Measurements from ENCODE around the gene MTX1. TPM values are rescaled to one million over a fixed set of nuclear protein-coding genes. Genes with fewer than 3 reads are reported as not detected.

MTX1 gene
- total and polyA plus RNA-seq, 9 of the 15 experiments (the other 6 are each of a cell fraction or from before 2014, with no cell fraction given), result 29.1 to 98.4 (median 66.9) TPM

GRCh38 chr1:155192346-155193274 is 15.9 kb upstream of the MTX1 start (continued):
- no peak for TF ChIP-seq ZNF280B (CRISPR knock-in tag; IDR thresholded peaks at IDR 0.05)
- no peak for TF ChIP-seq SIN3A (IDR thresholded peaks at IDR 0.05; ENCODE audit: borderline replicate concordance in 2 of 2, control insufficient read depth in 1 of 2, low read depth in 2 of 2, low read length in 2 of 2)
- TF ChIP-seq ETS2 (tag; IDR thresholded peaks at IDR 0.05; ENCODE audit: borderline replicate concordance, poor library complexity, severe bottlenecking), result no peak

DNA sequence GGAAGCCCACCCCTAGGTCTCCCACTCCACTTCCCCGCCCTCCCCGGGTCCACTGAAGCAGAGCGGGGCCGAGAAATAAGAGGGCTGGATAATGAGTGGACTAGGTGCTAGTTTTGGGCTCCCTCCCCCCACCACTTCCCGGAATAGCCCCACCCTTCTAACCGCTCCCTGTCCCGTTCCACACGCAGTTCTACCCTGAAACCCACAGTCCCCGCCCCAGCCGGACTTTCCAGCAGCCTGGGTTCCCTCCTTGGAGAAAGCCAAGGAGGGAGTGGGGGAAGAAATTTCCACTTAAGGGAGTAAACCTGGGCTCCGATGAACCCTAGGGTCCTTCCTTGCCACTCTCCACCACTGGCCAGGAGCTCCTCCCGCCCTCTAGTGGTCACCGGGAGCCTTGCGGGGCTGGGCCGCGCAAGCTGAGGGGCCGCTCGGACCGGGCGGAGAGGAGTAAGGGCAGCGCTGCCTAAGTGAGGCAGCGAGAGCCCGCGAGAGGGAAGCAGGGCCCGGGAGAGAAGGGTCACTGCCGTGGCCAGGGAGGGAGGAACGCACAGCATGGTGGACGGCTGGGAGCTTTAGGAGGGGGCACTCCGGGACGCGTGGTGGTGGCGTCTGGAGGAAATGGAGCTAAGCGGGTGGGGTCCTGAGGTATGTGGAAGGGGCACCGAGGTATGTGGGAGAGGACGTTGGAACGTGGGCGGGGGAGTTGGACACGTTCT is 15.1 kb upstream of the MTX1 start:
- BruUV-seq (replicated peaks), result no TSS peak
- intact Hi-C loops (cut with micrococcal nuclease) (loop anchor here (1.0 kb wide), 2 partner anchors 17 to 34 kb away; no protein-coding TSS in a partner anchor), in situ Hi-C loops (cut with MboI) (no loop called here)
- peak overlapping the region; percentile 100 for H3K27ac ChIP-seq (ENCODE audit: extremely low read depth, low read depth, low read length)
- H3K9me3 ChIP-seq (replicated peaks; ENCODE audit: control insufficient read depth, insufficient read depth, low read depth, low read length), result no peaks in the 10 kb centered on the region
- peaks cover 29% of the 10 kb centered on the region; the same call in 2 of the 3 replicates for H3K36me3 ChIP-seq (ENCODE audit: control insufficient read depth, insufficient read depth, low read length)
- H3K4me1 ChIP-seq (replicated peaks in 1 of 2; ENCODE audit: control insufficient read depth in 2 of 2, insufficient read depth in 2 of 2, low read length in 2 of 2), result peaks cover 19 to 48% of the 10 kb centered on the region in 2 experiments
- H3K79me2 ChIP-seq (ENCODE audit: control insufficient read depth, insufficient read depth, low read length), result peaks cover 30% of the 10 kb centered on the region
- no peaks in the 10 kb centered on the region for H3K27me3 ChIP-seq (ENCODE audit: control insufficient read depth in 2 of 2, insufficient read depth in 2 of 2, low read length in 2 of 2)
- 0% methylated on average over 26 of the region's 38 CpGs for WGBS (ENCODE audit: insufficient coverage, low coverage, missing lambda C conversion rate)
- no peaks in the 10 kb centered on the region for H3K9me1 ChIP-seq (ENCODE audit: control insufficient read depth, insufficient read depth, low read length)
- no peaks in the 10 kb centered on the region for H4K20me1 ChIP-seq (replicated peaks; ENCODE audit: control insufficient read depth, insufficient read depth, low read length)
- H3K4me3 ChIP-seq, result peak overlapping the region; percentile 69
- H3K9ac ChIP-seq (ENCODE audit: insufficient read depth in 1 of 2, low read depth in 2 of 2, low read length in 2 of 2), result peak overlapping the region; percentile 98 to 99
- ChIA-PET CTCF (ENCODE audit: low intra/inter-chr PET ratio) (interaction anchor here (0.8 to 1.1 kb wide), 3 partner anchors 17 to 21 kb away, joined by 3 read pairs; partner anchors contain the start of gene KRTCAP2), POLR2A (interaction anchor here (0.6 to 2.0 kb wide), 15 partner anchors 9 to 321 kb away, joined by 3 to 12 read pairs (median 3); partner anchors contain the start of genes KRTCAP2 and MTX1)
- peak; percentile 93 for ATAC-seq
- peak; percentile 97 for FAIRE-seq
- peak overlapping the region; percentile 97 for H3K4me2 ChIP-seq (ENCODE audit: insufficient read depth, low read length)
- peak; percentile 86 to 94 (median 89) for DNase-seq (ENCODE audit: extremely low read depth in 1 of 4, low spot score in 3 of 4)
- H2AFZ ChIP-seq (ENCODE audit: low read depth, low read length), result peak overlapping the region; percentile 97
- no peak for TF ChIP-seq XRCC4 (IDR thresholded peaks at IDR 0.05; ENCODE audit: extremely low read depth, insufficient read depth, insufficient read length)
- no peak for TF ChIP-seq YBX1 (IDR thresholded peaks at IDR 0.05)
- no peak for TF ChIP-seq ZNF146 (CRISPR knock-in tag; IDR thresholded peaks at IDR 0.05; ENCODE audit: unreplicated experiment)
- no peak for TF ChIP-seq ZNF121 (CRISPR knock-in tag; conservative IDR thresholded peaks at IDR 0.05)
- TF ChIP-seq ZNF431 (CRISPR knock-in tag; IDR thresholded peaks at IDR 0.05), result 0 out of 2 replicates have a peak, but pooled peaks have one; percentile 9
- TF ChIP-seq GABPB1 (CRISPR knock-in tag; IDR thresholded peaks at IDR 0.05), result peak; percentile 69; the same call in 1 of the 2 replicates
- TF ChIP-seq ZNF77 (CRISPR knock-in tag; IDR thresholded peaks at IDR 0.05), result no peak
- TF ChIP-seq CTCFL (IDR thresholded peaks at IDR 0.05; ENCODE audit: borderline replicate concordance, insufficient read depth, low read depth, low read length, poor library complexity, severe bottlenecking), result peak; percentile 61
- no peak for TF ChIP-seq ESRRB (CRISPR knock-in tag; IDR thresholded peaks at IDR 0.05; ENCODE audit: borderline replicate concordance)
- TF ChIP-seq HSF4 (CRISPR knock-in tag; IDR thresholded peaks at IDR 0.05; ENCODE audit: borderline replicate concordance), result no peak

Data from K562 (cell line).